Breast epithelium (tissue), 4 donors: Measurements from ENCODE around the gene SDK1. TPM values are rescaled to one million over a fixed set of nuclear protein-coding genes. Genes with fewer than 3 reads are reported as not detected.
A peak's percentile ranks its signal among the peaks of the same experiment; 100 is the strongest.

ENCODE experiments used
- DNase-seq, 2 donors: peaks; one replicate each; pipeline ENCODE4 v3.0.0-alpha.2; 2019; ENCODE audit warnings: low spot score in 2 of 2
- H3K27ac ChIP-seq, 2 donors: fragments of 200-600 bp; sonication (generic) in 1 of 2; one replicate each; pipeline ENCODE4 v1.5.1; 2016 to 2019; ENCODE audit warnings: mild to moderate bottlenecking in 1 of 2
- H3K27me3 ChIP-seq, 2 donors: fragments of 200-600 bp; sonication (generic) in 1 of 2; one replicate each; pipeline versions ENCODE4 v1.5.1 to v1.6.0; 2017 to 2019; ENCODE audit warnings: control low read depth in 1 of 2, mild to moderate bottlenecking in 1 of 2
- H3K36me3 ChIP-seq: fragments of 200-600 bp; one replicate; pipeline ENCODE4 v1.5.1; 2019
- H3K4me1 ChIP-seq, 2 donors: fragments of 200-600 bp; sonication (generic); one replicate each; pipeline ENCODE4 v1.5.1; 2016 to 2019; ENCODE audit warnings: control low read depth in 1 of 2
- H3K4me3 ChIP-seq, 3 donors: fragments of 200-600 bp; sonication (generic); 1 replicate in 2 of 3; 2 replicates in 1 of 3; pipeline ENCODE4 v1.5.1; 2016 to 2019; ENCODE audit warnings: mild to moderate bottlenecking in 3 of 3, moderate library complexity in 2 of 3
- H3K9me3 ChIP-seq, 2 donors: fragments of 200-600 bp; sonication (generic) in 1 of 2; one replicate each; pipeline ENCODE4 v1.5.1; 2016 to 2019; ENCODE audit warnings: control low read depth in 1 of 2
- CTCF ChIP-seq, 3 donors: fragments of 450-650 bp; IDR thresholded peaks; one replicate each; pipeline ENCODE4 v1.5.1; 2016 to 2017; ENCODE audit warnings: antibody characterized with exemption in 3 of 3, mild to moderate bottlenecking in 3 of 3, moderate library complexity in 3 of 3
- POLR2A ChIP-seq: fragments of 450-650 bp; IDR thresholded peaks from one replicate; pipeline ENCODE4 v1.6.1; 2016; ENCODE audit warnings: antibody characterized with exemption, mild to moderate bottlenecking, moderate library complexity
- POLR2AphosphoS5 ChIP-seq, 3 donors: sonication (generic); formaldehyde crosslinking; IDR thresholded peaks; one replicate each; pipeline ENCODE4 v1.6.1; 2017; ENCODE audit warnings: antibody characterized with exemption in 3 of 3
- intact Hi-C: fragments of 100-400 bp; cut with DNase I; formaldehyde crosslinking; loops from one replicate; pipeline ENCODE4 v1.15.1; 2023; ENCODE audit warnings: low total_unique reads
- total RNA-seq, 3 donors: library from RNA; depleted of rRNA; stranded (reverse); fragments of >200 nt; gene quantifications; one replicate each; pipeline ENCODE4 v1.1.0, GENCODE V29; 2016

SDK1 gene
- total RNA-seq, 3 donors from 2014 or later: 3.7 to 18.2 (median 6.6) TPM

DNA sequence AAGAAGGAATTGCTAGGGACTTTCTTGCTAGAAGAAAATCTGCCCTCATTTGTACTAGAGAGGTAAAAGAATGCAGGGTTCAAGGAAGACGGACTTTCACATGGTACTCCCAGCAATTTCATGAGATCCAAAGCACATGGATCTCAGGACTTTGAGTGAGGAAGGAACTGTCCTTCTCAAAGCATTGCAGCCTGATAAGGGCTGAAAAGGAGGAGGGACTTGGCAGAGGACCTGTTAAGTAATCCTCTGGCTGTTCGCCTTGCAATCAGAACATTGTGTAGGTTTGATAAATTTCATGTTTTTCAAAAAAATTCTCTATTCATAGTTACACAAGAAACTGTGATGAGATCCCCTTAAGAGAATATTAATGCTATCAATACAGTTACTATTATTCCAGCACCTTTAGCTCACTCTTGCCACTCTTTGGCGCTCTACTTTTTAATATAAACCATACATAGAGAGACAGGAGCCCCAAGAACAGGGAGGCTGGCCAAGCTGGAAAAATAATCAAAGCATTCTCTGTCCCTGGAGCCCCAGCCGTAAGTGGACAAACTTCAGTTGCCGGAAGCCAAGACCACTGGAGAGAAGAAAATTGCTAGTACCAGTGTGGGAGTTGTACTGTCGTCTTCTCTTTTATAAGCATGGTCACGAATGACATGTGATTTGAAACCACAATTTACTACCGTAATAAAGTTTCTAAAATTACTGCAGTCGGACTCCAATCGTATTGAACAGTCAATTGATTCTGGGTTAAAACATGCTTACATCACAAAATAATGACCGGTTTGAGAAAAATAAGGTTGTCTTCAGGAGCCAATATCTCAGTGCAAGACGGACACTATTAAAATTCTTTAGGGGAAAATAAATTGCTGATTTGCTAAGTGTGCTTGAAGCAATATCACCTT, 424.4 kb downstream of the SDK1 start:
- H3K27me3 ChIP-seq: no peaks in the 10 kb centered on the region
- peak overlapping the region in 1 of 2 donors; percentile 26 for H3K27ac ChIP-seq
- TF ChIP-seq CTCF (IDR thresholded peaks at IDR 0.05) (no peak), POLR2A (no peak), POLR2AphosphoS5 (IDR thresholded peaks at IDR 0.05) (no peak)
- no peaks in the 10 kb centered on the region for H3K9me3 ChIP-seq
- DNase-seq: no peak
- H3K4me3 ChIP-seq: no peak overlapping the region
- no peaks in the 10 kb centered on the region for H3K4me1 ChIP-seq
- H3K36me3 ChIP-seq: no peaks in the 10 kb centered on the region
- intact Hi-C loops: no loop called here

GRCh38 chr7:3730276-3730675, 429.2 kb downstream of the SDK1 start:
- H3K27me3 ChIP-seq: no peaks in the 10 kb centered on the region
- intact Hi-C loops: no loop called here
- no peaks in the 10 kb centered on the region for H3K4me1 ChIP-seq
- H3K9me3 ChIP-seq: peaks cover 0 to 6% of the 10 kb centered on the region in 2 donors
- TF ChIP-seq POLR2AphosphoS5 (IDR thresholded peaks at IDR 0.05) (no peak), CTCF (IDR thresholded peaks at IDR 0.05) (no peak), POLR2A (no peak)
- H3K36me3 ChIP-seq: no peaks in the 10 kb centered on the region
- DNase-seq: no peak
- H3K27ac ChIP-seq: no peak overlapping the region
- no peak overlapping the region for H3K4me3 ChIP-seq

DNA sequence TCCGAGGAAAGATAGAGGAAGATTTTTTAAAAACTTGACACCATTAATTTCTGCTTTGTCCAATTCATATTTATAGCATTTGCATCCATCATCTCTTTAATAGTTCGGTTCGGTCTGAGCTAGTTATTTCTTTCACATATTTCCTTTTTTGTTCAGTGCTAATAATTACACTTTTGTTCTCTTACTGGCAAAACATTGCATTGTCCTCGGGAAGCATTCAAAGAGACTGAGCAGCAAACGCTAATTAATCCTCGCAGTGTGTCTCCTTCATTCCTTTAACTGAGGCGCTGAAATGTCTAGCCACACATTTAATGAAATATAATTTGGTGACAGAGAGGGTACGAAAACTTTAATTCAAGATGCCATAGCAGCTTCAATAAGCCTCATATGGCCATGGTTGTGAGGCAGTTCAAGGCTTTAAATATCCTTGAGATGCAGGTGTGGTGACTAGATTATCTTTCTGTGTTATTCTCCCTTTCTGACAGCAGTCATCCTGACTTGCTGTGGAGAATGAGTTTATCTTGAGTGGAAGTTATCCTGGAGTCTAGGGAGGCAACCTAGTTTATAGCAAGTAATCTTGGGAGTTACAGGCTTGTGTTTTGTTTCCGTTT, 431.4 kb downstream of the SDK1 start:
- intact Hi-C loops: no loop called here
- no peaks in the 10 kb centered on the region for H3K27me3 ChIP-seq
- H3K27ac ChIP-seq: no peak overlapping the region

DNA sequence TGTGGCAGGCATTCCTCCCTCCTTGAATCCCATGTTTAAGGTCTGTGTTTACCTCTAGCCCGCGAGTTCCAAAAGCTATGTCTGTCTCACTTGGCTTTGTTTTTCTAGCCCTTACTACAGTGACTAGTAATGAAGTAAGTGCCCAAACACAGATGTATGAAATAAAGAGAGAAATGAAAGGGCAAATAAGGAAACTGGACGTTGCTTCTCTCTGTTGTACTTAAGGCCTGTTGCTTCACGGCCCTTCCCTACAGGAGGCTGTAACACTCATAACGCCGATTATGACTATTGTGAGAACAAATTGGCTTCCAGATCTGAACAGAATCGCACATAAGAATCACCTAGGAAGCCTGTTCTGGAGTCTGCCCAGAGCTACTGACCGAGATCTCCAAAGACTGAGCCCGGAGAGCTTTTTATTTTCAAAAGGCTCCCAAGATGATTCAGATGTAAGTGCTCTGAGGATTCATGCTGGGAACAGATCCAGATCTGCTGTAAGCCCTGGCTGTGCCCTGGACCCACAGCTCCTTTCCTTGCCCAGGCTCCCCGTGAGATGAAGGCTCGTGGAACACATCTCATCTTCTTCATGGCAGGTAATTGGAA, 432.6 kb downstream of the SDK1 start:
- intact Hi-C loops: no loop called here
- no peak for TF ChIP-seq POLR2AphosphoS5 (IDR thresholded peaks at IDR 0.05)
- no peak for TF ChIP-seq POLR2A

More for the DNA sequence above, 431.4 kb downstream of the SDK1 start:
- H3K4me1 ChIP-seq: no peaks in the 10 kb centered on the region
- DNase-seq: no peak
- peaks cover 0 to 7% of the 10 kb centered on the region in 2 donors for H3K9me3 ChIP-seq
- H3K4me3 ChIP-seq: no peak overlapping the region
- no peak for TF ChIP-seq POLR2AphosphoS5 (IDR thresholded peaks at IDR 0.05)
- no peak for TF ChIP-seq POLR2A
- TF ChIP-seq CTCF (IDR thresholded peaks at IDR 0.05): no peak
- no peaks in the 10 kb centered on the region for H3K36me3 ChIP-seq

DNA sequence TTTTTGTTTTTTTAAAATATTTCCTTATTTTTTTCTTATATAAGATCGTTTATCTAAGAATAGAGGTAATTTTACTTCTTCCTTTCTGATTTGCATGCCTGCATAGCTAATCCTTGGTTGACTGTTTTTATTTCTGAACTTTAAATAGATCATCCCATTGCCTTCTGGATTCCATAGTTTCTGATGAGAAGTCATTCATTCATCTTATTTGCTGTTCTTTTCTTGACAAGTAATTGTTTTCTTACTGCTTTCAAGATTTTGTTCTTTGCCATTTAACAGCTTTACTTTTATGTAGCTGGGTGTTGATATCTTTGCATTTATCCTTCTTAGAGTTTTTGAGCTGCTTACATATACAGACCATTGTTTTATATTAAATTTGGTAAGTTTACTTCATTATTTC, 437.9 kb downstream of the SDK1 start:
- Histone ChIP-seq H3K36me3 (no peaks in the 10 kb centered on the region), H3K9me3 (peaks cover 12 to 24% of the 10 kb centered on the region in 2 donors), H3K4me3 (no peak overlapping the region), H3K27ac (no peak overlapping the region), H3K4me1 (no peaks in the 10 kb centered on the region), H3K27me3 (no peaks in the 10 kb centered on the region)
- DNase-seq: no peak
- intact Hi-C loops: no loop called here
- TF ChIP-seq CTCF (IDR thresholded peaks at IDR 0.05) (no peak), POLR2AphosphoS5 (IDR thresholded peaks at IDR 0.05) (no peak), POLR2A (no peak)

More for the DNA sequence above, 432.6 kb downstream of the SDK1 start:
- Histone ChIP-seq H3K27ac (no peak overlapping the region), H3K36me3 (no peaks in the 10 kb centered on the region), H3K4me1 (no peaks in the 10 kb centered on the region), H3K4me3 (no peak overlapping the region), H3K27me3 (no peaks in the 10 kb centered on the region), H3K9me3 (peaks cover 5 to 18% of the 10 kb centered on the region in 2 donors)
- no peak for DNase-seq
